Upper lobe of left lung (tissue), 4 donors: ENCODE measurements around the gene S100A9.

ENCODE experiments used
- EP300 ChIP-seq, 4 donors: sonication (generic); formaldehyde crosslinking; IDR thresholded peaks; one replicate each; pipeline ENCODE4 v1.5.1; 2017; ENCODE audit warnings: antibody characterized with exemption in 4 of 4, control low read depth in 2 of 4
- POLR2A ChIP-seq, 4 donors: fragments of 450-650 bp; IDR thresholded peaks; one replicate each; pipeline ENCODE4 v1.5.1; 2016 to 2017; ENCODE audit warnings: antibody characterized with exemption in 4 of 4, mild to moderate bottlenecking in 2 of 4
- POLR2AphosphoS5 ChIP-seq, 2 donors: sonication (generic); formaldehyde crosslinking; IDR thresholded peaks; one replicate each; pipeline ENCODE4 v1.5.1; 2017; ENCODE audit warnings: antibody characterized with exemption in 2 of 2
- TF ChIP-seq, protein P1 (sequence below), 6 experiments: fragments of 450-650 bp in 4 of 6; fragments of 200-600 bp in 2 of 6; sonication (generic) in 2 of 6; IDR thresholded peaks; one replicate each; pipeline ENCODE4 v1.5.1; 2016 to 2019; ENCODE audit warnings: antibody characterized with exemption in 6 of 6

DNA sequence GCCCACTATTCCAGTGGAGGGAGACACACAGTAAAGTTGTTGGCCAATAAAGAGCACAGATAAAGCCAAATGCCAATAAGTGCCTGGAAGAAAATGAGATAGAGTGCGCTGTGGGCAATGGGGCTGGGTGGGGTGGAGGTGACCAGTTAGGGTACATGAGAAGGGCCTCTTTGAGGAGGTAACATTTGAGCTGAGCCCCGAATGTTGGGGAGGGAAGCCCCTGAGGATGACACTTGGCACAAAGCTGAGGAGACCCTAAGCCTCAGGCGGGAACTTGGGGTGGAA, 979 bp downstream of the S100A9 start:
- no peak for TF ChIP-seq POLR2A (IDR thresholded peaks at IDR 0.05)
- TF ChIP-seq, protein P1, sequence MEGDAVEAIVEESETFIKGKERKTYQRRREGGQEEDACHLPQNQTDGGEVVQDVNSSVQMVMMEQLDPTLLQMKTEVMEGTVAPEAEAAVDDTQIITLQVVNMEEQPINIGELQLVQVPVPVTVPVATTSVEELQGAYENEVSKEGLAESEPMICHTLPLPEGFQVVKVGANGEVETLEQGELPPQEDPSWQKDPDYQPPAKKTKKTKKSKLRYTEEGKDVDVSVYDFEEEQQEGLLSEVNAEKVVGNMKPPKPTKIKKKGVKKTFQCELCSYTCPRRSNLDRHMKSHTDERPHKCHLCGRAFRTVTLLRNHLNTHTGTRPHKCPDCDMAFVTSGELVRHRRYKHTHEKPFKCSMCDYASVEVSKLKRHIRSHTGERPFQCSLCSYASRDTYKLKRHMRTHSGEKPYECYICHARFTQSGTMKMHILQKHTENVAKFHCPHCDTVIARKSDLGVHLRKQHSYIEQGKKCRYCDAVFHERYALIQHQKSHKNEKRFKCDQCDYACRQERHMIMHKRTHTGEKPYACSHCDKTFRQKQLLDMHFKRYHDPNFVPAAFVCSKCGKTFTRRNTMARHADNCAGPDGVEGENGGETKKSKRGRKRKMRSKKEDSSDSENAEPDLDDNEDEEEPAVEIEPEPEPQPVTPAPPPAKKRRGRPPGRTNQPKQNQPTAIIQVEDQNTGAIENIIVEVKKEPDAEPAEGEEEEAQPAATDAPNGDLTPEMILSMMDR (IDR thresholded peaks at IDR 0.05): no peak
- TF ChIP-seq POLR2AphosphoS5 (IDR thresholded peaks at IDR 0.05): no peak
- TF ChIP-seq EP300 (IDR thresholded peaks at IDR 0.05): no peak
